CD4-positive, alpha-beta memory T cell (primary cell): ENCODE results near the gene MLF2. TPM values are rescaled to one million over a fixed set of nuclear protein-coding genes. Genes with fewer than 3 reads are reported as not detected.

ENCODE experiments used
- CTCF ChIA-PET: fragments of 350-600 bp; sonication (Branson Sonifier 250); formaldehyde crosslinking; loops from one replicate; lab custom pipeline; 2021; ENCODE audit warnings: inconsistent platforms; ENCODE audit not compliant: partially characterized antibody; lab: Charles Lee
- POLR2A ChIA-PET: fragments of 350-600 bp; sonication (Branson Sonifier 250); formaldehyde crosslinking; loops from one replicate; lab custom pipeline; 2021; ENCODE audit not compliant: partially characterized antibody; lab: Charles Lee
- DNase-seq, 5 donors: peaks; one replicate each; pipeline versions ENCODE4 v3.0.0 to v3.0.0-alpha.2; 2020 to 2022; ENCODE audit warnings: mixed read lengths in 1 of 5
- H3K27ac ChIP-seq: one replicate; pipeline ENCODE4 v1.7.0; 2013; ENCODE audit warnings: low read depth, low read length
- H3K27me3 ChIP-seq: 2 replicates; pipeline ENCODE4 v1.7.0; 2013; ENCODE audit warnings: mild to moderate bottlenecking, low read length, moderate library complexity; ENCODE audit not compliant: insufficient read depth
- H3K36me3 ChIP-seq: 2 replicates; pipeline ENCODE4 v1.7.0; 2013; ENCODE audit warnings: mild to moderate bottlenecking, low read length, moderate library complexity; ENCODE audit not compliant: insufficient read depth
- H3K4me1 ChIP-seq: 2 replicates; pipeline ENCODE4 v1.7.0; 2013; ENCODE audit warnings: mild to moderate bottlenecking, low read length, moderate library complexity; ENCODE audit not compliant: insufficient read depth
- H3K4me3 ChIP-seq, 2 donors: one replicate each; pipeline ENCODE4 v1.7.0; 2013; ENCODE audit warnings: low read length in 2 of 2, mild to moderate bottlenecking in 1 of 2
- H3K9me3 ChIP-seq, 2 donors: one replicate each; pipeline ENCODE4 v1.7.0; 2013; ENCODE audit warnings: low read length in 2 of 2, control low read depth in 1 of 2; ENCODE audit not compliant: control insufficient read depth in 1 of 2
- H3K27ac Mint-ChIP-seq, 7 donors: one replicate each; pipeline ENCODE4 v1.8.0; 2020 to 2021; ENCODE audit warnings: mixed read lengths in 7 of 7, mild to moderate bottlenecking in 6 of 7, inconsistent platforms in 3 of 7, moderate library complexity in 3 of 7
- H3K27me3 Mint-ChIP-seq, 2 donors: one replicate each; pipeline ENCODE4 v1.8.0; 2020 to 2021; ENCODE audit warnings: mixed read lengths in 2 of 2
- H3K36me3 Mint-ChIP-seq, 2 donors: one replicate each; pipeline ENCODE4 v1.8.0; 2020 to 2021; ENCODE audit warnings: mixed read lengths in 2 of 2, inconsistent platforms in 1 of 2, mild to moderate bottlenecking in 1 of 2
- H3K4me1 Mint-ChIP-seq, 4 donors: one replicate each; pipeline ENCODE4 v1.8.0; 2020 to 2021; ENCODE audit warnings: mixed read lengths in 4 of 4, mild to moderate bottlenecking in 1 of 4
- H3K4me3 Mint-ChIP-seq, 8 donors: one replicate each; pipeline ENCODE4 v1.8.0; 2020 to 2021; ENCODE audit warnings: mixed read lengths in 8 of 8, mild to moderate bottlenecking in 7 of 8, moderate library complexity in 6 of 8, inconsistent platforms in 3 of 8
- H3K9me3 Mint-ChIP-seq, 8 donors: one replicate each; pipeline ENCODE4 v1.8.0; 2020 to 2021; ENCODE audit warnings: mixed read lengths in 8 of 8, mild to moderate bottlenecking in 5 of 8, inconsistent platforms in 3 of 8, moderate library complexity in 1 of 8
- intact Hi-C: fragments of 100-400 bp; cut with micrococcal nuclease; formaldehyde crosslinking; loops from one replicate; pipeline ENCODE4 v1.15.1; 2023
- polyA plus RNA-seq, 2 donors: library from polyadenylated mRNA; unstranded; fragments of 300-500 nt; fragmentation: Illumina TruSeq; gene quantifications; one replicate each; pipeline ENCODE4 v1.2.3, GENCODE V29; 2021
- total RNA-seq, 2 experiments: library from RNA; stranded (reverse); gene quantifications; one replicate each; pipeline ENCODE4 v1.2.3, GENCODE V29; 2021

Gene MLF2
- total and polyA plus RNA-seq, 4 experiments from 2014 or later, result 79.8 to 130 (median 95.7) TPM

- no peaks in the 10 kb centered on the region for H3K36me3 ChIP-seq
- Mint-ChIP-seq H3K9me3 (no peaks in the 10 kb centered on the region), H3K4me1 (peaks cover 24 to 74% (median 54%) of the 10 kb centered on the region in 4 donors), H3K27me3 (no peaks in the 10 kb centered on the region), H3K4me3 (peak overlapping the region in 3 of 8 donors; percentile 7 to 50 (median 20)), H3K27ac (peak overlapping the region; percentile 43 to 89 (median 80)), H3K36me3 (peaks cover 0 to 2% of the 10 kb centered on the region in 2 donors)
- no peaks in the 10 kb centered on the region for H3K9me3 ChIP-seq
- DNase-seq, result no peak
- no peaks in the 10 kb centered on the region for H3K27me3 ChIP-seq
- intact Hi-C loops, result loop anchor here (10.0 kb wide), 1 partner anchor 359 kb away; no protein-coding TSS in a partner anchor
- CTCF ChIA-PET, result interaction anchor here (1.0 to 28.3 kb wide), 5 partner anchors 10 to 164 kb away, joined by 3 to 343 read pairs (median 64); partner anchors contain the start of genes GPR162, LAG3, MLF2 and P3H3
- H3K27ac ChIP-seq, result peak overlapping the region; percentile 12
- no peak overlapping the region for H3K4me3 ChIP-seq
- H3K4me1 ChIP-seq, result peaks cover 52% of the 10 kb centered on the region
- POLR2A ChIA-PET, result interaction anchor here (0.8 to 5.2 kb wide), 6 partner anchors 8 to 95 kb away, joined by 3 to 26 read pairs (median 4); partner anchors contain the start of genes MLF2, TPI1 and ZNF384
Measured at GRCh38 chr12:6784296-6784695, 31.4 kb upstream of the MLF2 start.

DNA sequence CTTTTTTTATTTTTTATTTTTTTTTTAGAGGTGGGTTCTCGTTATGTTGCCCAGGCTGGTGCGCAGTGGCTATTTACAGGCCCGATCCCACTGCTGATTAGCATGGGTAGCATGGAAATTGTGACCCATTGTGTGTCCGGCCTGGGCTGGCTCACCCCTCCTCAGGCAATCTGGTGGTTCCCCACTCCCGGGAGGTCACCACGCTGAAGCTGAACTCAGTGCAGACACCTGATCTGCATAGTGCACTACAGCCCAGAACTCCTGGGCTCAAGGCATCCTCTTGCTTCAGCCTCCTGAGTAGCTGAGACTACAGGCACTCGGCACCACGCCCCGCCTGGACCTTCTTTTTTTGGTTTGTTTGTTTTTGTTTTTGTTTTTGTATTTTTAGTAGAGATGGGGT, 30.9 kb upstream of the MLF2 start:
- Mint-ChIP-seq H3K4me3 (no peak overlapping the region), H3K36me3 (no peaks in the 10 kb centered on the region), H3K27me3 (peaks cover 0 to under 1% of the 10 kb centered on the region in 2 donors), H3K4me1 (peaks cover 23 to 74% (median 53%) of the 10 kb centered on the region in 4 donors), H3K9me3 (no peaks in the 10 kb centered on the region), H3K27ac (peak overlapping the region in 5 of 7 donors; percentile 64 to 89 (median 80))
- Histone ChIP-seq H3K4me3 (no peak overlapping the region), H3K27me3 (no peaks in the 10 kb centered on the region), H3K4me1 (peaks cover 51% of the 10 kb centered on the region), H3K36me3 (no peaks in the 10 kb centered on the region), H3K9me3 (no peaks in the 10 kb centered on the region), H3K27ac (no peak overlapping the region)
- DNase-seq, result no peak
- ChIA-PET CTCF (interaction anchor here (0.8 to 28.3 kb wide), 5 partner anchors 9 to 44 kb away, joined by 3 to 343 read pairs (median 64); partner anchors contain the start of genes GPR162, LAG3, MLF2 and P3H3), POLR2A (interaction anchor here (0.9 to 5.2 kb wide), 4 partner anchors 9 to 84 kb away, joined by 4 to 26 read pairs (median 6); partner anchors contain the start of genes MLF2 and TPI1)
- intact Hi-C loops, result loop anchor here (10.0 kb wide), 1 partner anchor 359 kb away; no protein-coding TSS in a partner anchor

- Mint-ChIP-seq H3K27ac (peak overlapping the region; percentile 76 to 91 (median 85)), H3K4me3 (peak overlapping the region in 2 of 8 donors; percentile 28 to 53), H3K4me1 (peaks cover 22 to 74% (median 54%) of the 10 kb centered on the region in 4 donors), H3K27me3 (peaks cover 0 to 5% of the 10 kb centered on the region in 2 donors), H3K36me3 (peaks cover 0 to 3% of the 10 kb centered on the region in 2 donors), H3K9me3 (peaks cover 0 to 3% (median 0%) of the 10 kb centered on the region in 8 donors)
- CTCF ChIA-PET, result interaction anchor here (0.8 to 28.3 kb wide), 9 partner anchors 9 to 90 kb away, joined by 3 to 343 read pairs (median 20); partner anchors contain the start of genes GPR162, LAG3, MLF2 and P3H3
- Histone ChIP-seq H3K9me3 (no peaks in the 10 kb centered on the region), H3K4me1 (peaks cover 50% of the 10 kb centered on the region), H3K27ac (no peak overlapping the region), H3K4me3 (no peak overlapping the region), H3K27me3 (no peaks in the 10 kb centered on the region), H3K36me3 (no peaks in the 10 kb centered on the region)
- intact Hi-C loops, result loop anchor here (10.0 kb wide), 1 partner anchor 358 kb away; no protein-coding TSS in a partner anchor
- DNase-seq, result no peak
- POLR2A ChIA-PET, result interaction anchor here (1.0 to 5.2 kb wide), 8 partner anchors 9 to 215 kb away, joined by 3 to 26 read pairs (median 4); partner anchors contain the start of genes MLF2, NOP2 and PTMS
Measured at GRCh38 chr12:6782850-6783566, 30.1 kb upstream of the MLF2 start.

DNA sequence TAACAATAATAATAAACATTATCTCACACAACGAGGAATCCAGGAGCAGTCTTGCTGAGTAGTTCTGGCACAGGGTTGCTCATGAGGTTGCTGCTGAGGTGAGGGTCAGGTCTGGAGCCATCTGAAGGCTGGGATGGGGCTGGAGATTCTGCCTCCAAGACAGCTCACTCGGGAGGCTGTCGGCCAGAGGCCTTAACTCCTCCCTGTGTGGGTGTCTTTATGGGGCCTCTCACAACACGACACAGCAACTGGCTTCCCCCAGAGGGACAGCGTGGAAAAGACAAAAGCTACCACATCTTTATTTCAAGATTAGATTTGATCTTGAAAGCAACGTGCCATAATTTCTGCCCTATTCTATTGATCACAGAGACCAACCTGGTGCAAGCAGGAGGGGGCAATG, 29.2 kb upstream of the MLF2 start:
- no peaks in the 10 kb centered on the region for H3K9me3 ChIP-seq
- intact Hi-C loops, result loop anchor here (10.0 kb wide), 1 partner anchor 357 kb away; no protein-coding TSS in a partner anchor
- ChIA-PET POLR2A (interaction anchor here (1.0 to 5.2 kb wide), 7 partner anchors 8 to 214 kb away, joined by 3 to 26 read pairs (median 3); partner anchors contain the start of genes MLF2, NOP2 and PTMS), CTCF (interaction anchor here (0.9 to 28.3 kb wide), 7 partner anchors 10 to 178 kb away, joined by 3 to 343 read pairs (median 20); partner anchors contain the start of genes GPR162, MLF2, P3H3 and PTMS)
- Mint-ChIP-seq H3K27me3 (peaks cover 0 to 5% of the 10 kb centered on the region in 2 donors), H3K9me3 (peaks cover 0 to 3% (median 0%) of the 10 kb centered on the region in 8 donors), H3K4me3 (no peak overlapping the region), H3K36me3 (peaks cover 0 to 3% of the 10 kb centered on the region in 2 donors), H3K27ac (peak overlapping the region in 5 of 7 donors; percentile 42 to 64 (median 57)), H3K4me1 (peaks cover 21 to 73% (median 50%) of the 10 kb centered on the region in 4 donors)
- no peak for DNase-seq
- H3K27me3 ChIP-seq, result no peaks in the 10 kb centered on the region
- no peak overlapping the region for H3K27ac ChIP-seq
- no peaks in the 10 kb centered on the region for H3K36me3 ChIP-seq
- no peak overlapping the region for H3K4me3 ChIP-seq
- peaks cover 46% of the 10 kb centered on the region for H3K4me1 ChIP-seq

DNA sequence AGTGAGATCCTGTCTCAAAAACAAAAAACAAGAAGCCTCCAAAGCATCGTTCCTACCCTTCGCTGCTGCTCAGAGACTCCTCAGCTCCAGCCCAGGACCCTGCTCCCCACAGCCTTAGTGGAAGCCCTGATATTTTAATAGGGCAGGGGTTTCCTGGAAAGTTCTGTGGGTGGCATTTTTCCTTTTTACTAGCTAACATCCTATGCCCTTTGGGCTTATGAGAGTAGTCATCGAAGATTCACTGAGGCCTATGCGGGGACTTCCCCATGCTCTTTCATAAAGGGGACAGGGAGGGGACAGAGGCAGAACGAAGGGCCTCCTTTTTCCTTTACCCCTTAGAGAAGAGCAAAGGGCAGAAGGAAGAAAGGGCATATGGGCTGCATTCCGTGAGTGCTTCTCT, 27.6 kb upstream of the MLF2 start:
- H3K4me3 Mint-ChIP-seq, result no peak overlapping the region
- H3K4me3 ChIP-seq, result no peak overlapping the region
- no peaks in the 10 kb centered on the region for H3K9me3 ChIP-seq
- CTCF ChIA-PET, result interaction anchor here (0.6 to 28.3 kb wide), 18 partner anchors 9 to 333 kb away, joined by 3 to 343 read pairs (median 4); partner anchors contain the start of genes CD4, COPS7A, GPR162 and LAG3
- H3K9me3 Mint-ChIP-seq, result peaks cover 0 to 3% (median 0%) of the 10 kb centered on the region in 8 donors
- intact Hi-C loops, result loop anchor here (10.0 kb wide), 1 partner anchor 356 kb away; no protein-coding TSS in a partner anchor
- peaks cover 0 to 3% of the 10 kb centered on the region in 2 donors for H3K36me3 Mint-ChIP-seq
- H3K27ac Mint-ChIP-seq, result peak overlapping the region in 4 of 7 donors; percentile 22 to 86 (median 59)
- H3K4me1 ChIP-seq, result peaks cover 31% of the 10 kb centered on the region
- no peak for DNase-seq
- H3K27me3 ChIP-seq, result no peaks in the 10 kb centered on the region
- POLR2A ChIA-PET, result interaction anchor here (0.7 to 5.2 kb wide), 5 partner anchors 9 to 170 kb away, joined by 3 to 26 read pairs (median 10); partner anchors contain the start of genes CD4 and MLF2
- H3K4me1 Mint-ChIP-seq, result peaks cover 15 to 67% (median 39%) of the 10 kb centered on the region in 4 donors
- no peak overlapping the region for H3K27ac ChIP-seq
- H3K27me3 Mint-ChIP-seq, result peaks cover 0 to 7% of the 10 kb centered on the region in 2 donors
- no peaks in the 10 kb centered on the region for H3K36me3 ChIP-seq

DNA sequence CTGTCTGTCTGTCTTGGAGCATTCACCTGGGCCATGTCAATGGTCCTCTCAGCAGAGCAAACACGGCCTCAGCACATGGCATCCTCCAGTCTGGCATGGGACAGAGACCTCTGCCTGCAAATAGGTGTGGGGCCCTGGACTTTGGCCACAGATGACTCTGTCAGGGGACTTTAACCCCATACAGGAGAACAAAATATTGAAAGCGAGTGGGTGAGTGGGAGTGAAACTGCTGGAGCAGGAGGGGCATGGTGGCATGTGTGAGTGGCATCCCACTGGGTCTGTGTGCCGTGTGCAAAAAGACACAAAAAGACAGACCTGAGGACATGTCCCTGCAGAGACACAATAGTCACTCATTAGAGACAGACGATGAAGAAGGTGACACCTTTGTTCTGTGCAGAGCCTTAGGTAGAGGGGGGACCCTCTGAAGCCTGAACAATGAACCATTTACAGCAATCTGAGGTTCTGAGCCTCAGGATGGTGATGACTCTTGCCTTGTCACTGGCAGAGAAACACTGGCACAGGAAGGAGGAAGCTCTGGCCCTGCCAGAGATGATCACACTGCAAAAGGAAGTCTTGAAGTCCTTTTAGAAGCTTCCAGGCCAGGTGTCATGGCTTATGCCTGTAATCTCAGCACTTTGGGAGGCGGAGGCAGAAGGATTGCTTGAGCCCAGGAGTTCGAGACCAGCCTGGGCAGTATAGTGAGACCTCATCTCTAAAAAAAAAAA, 26.9 kb upstream of the MLF2 start:
- Mint-ChIP-seq H3K27ac (peak overlapping the region in 6 of 7 donors; percentile 42 to 94 (median 71)), H3K27me3 (peaks cover 2 to 12% of the 10 kb centered on the region in 2 donors), H3K4me3 (peak overlapping the region in 1 of 8 donors; percentile 39), H3K36me3 (peaks cover 0 to 3% of the 10 kb centered on the region in 2 donors), H3K9me3 (peaks cover 0 to 3% (median 0%) of the 10 kb centered on the region in 8 donors), H3K4me1 (peaks cover 18 to 67% (median 41%) of the 10 kb centered on the region in 4 donors)
- intact Hi-C loops, result loop anchor here (1.0 to 10.0 kb wide), 6 partner anchors 27 to 355 kb away; partner anchors contain the start of gene MLF2
- DNase-seq, result no peak
- no peak overlapping the region for H3K4me3 ChIP-seq
- H3K27ac ChIP-seq, result no peak overlapping the region
- no peaks in the 10 kb centered on the region for H3K9me3 ChIP-seq
- peaks cover 28% of the 10 kb centered on the region for H3K4me1 ChIP-seq
- no peaks in the 10 kb centered on the region for H3K36me3 ChIP-seq
- no peaks in the 10 kb centered on the region for H3K27me3 ChIP-seq
- ChIA-PET POLR2A (interaction anchor here (1.1 to 5.2 kb wide), 5 partner anchors 9 to 27 kb away, joined by 3 to 26 read pairs (median 10); partner anchors contain the start of genes CD4, MLF2 and PTMS), CTCF (interaction anchor here (0.6 to 28.3 kb wide), 21 partner anchors 8 to 334 kb away, joined by 3 to 343 read pairs (median 5); partner anchors contain the start of genes CD4, COPS7A, GPR162 and LAG3)
